DMS153 treated with DMSO at 0.1 percent for 48 hours (cell line): ENCODE measurements around the gene ACIN1.

ENCODE experiments used
- DNase-seq: peaks from one replicate; lab custom pipeline; 2025; ENCODE audit not compliant: unreplicated experiment; lab: John Stamatoyannopoulos, UW

Gene ACIN1

GRCh38 chr14:23086565-23086964 lies 8.4 kb downstream of the ACIN1 start:
- no peak for DNase-seq

DNA sequence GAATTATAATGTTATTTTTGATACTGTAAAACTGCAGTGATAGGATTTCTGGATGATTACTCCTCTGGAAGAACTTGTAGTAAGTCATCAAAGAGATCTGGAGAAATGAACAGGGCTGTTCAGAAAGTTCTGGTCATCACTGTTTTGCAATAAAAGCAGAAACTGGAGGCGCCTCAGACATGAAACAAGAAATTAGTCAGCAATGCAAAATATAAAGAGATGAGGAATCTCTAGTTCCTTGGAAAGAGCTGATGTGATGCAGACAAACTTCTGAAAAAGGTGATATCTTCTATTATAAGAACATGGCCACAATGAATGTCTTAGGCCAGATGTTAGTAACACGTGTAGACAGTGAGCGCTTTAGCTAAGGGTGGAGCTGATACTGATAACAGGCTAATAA lies 9.5 kb downstream of the ACIN1 start:
- no peak for DNase-seq

- no peak for DNase-seq
Measured at GRCh38 chr14:23080474-23080873, 14.5 kb downstream of the ACIN1 start.

GRCh38 chr14:23079716-23080115 lies 15.2 kb downstream of the ACIN1 start:
- DNase-seq, result no peak

GRCh38 chr14:23078692-23079116 lies 16.2 kb downstream of the ACIN1 start:
- no peak for DNase-seq

DNA sequence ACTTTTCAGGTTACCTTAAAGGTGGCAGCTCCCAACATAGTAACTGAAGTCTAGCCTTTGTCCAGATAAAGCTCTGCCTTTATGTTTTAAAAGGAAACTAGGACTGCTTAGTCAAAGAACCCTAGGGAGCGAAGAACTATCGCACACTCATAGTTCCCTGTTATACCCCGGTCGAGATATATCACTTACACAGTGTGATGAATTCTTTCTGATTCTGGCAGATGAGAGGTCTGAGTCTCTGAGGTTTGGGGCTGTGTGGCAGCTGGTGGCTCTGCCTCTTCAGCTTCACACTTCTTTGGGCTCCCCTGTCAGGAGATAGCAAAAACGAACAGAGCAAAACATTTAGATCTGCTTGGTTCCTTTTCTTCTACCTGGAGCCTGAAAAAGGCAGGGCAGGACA lies 17.0 kb downstream of the ACIN1 start:
- DNase-seq, result no peak

DNA sequence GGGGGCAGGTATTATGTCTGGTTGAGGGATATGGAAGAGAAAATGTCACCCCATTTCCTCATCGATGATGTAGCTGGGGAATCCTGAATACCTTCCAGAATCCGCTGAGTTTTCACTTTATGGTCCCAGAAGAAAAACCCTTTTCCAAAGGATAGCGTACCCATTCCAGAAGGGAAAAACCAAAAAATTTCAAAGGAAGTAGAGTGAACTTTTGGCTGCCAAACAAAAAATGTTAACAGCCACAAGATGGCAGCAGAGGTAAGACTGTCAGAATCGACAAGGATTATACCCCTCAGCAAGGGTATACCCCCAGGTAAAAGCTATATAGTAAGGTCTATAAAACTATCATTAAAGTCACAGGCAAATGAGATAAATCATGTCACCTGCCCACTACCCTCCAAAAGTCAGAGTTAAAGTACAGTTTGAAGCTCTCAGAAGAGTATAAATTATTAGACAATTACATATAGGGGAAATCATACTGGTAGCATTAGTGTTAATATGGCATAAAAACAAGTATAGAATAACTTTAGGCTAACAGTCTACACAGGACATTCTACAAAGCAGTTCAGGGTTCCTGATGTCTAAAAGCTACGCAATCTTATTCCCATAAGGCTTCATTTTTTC lies 18.0 kb downstream of the ACIN1 start:
- DNase-seq, result no peak

DNA sequence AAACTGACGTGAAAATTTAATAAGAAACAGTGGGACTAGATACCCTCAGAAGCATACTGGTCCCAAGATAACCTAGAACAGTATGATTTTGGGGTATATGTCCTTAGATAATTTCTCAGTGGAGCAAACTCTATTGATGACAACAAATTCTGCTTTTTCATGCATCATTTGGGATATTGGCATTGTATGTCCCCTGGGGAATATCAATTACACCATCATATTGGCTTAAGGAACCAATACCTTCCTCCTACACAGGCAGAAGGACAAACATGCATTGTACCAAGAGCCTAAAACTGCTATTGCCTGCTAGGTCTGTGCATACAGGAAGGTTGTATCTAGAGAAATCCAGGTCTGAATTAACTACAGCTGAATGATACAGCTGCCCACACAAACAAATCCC lies 20.0 kb downstream of the ACIN1 start:
- DNase-seq, result no peak

DNA sequence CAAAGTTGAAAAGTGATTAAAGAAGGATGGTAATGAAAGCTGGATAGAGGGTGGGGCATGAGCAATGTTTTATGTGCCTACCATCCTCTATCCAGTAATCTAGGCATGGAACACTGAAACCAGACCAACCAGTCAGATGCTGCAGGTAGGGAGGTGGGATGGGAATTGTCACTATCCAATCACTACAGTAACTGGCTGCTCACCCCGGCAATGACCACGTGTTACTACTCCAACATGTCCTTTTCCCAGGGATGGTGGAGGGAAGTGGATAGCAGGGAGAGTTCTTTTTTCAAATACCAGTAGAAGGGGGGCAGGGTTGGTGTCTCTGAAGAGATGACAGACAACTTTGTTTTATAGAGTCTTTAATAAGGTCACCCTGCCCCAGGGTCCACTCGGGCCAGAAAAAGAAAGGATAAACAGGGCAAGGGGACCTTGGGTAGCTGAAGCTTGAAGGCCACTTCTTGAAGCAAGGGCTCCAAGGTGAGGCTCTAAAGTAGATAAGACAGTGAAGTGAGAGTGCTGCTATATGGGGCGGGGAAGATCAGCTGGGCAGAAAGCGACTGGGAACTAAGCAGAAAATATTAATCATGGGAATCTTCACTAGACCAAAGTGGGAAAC lies 22.9 kb downstream of the ACIN1 start:
- no peak for DNase-seq

- no peak for DNase-seq
Measured at GRCh38 chr14:23071244-23071920, 23.6 kb downstream of the ACIN1 start.

DNA sequence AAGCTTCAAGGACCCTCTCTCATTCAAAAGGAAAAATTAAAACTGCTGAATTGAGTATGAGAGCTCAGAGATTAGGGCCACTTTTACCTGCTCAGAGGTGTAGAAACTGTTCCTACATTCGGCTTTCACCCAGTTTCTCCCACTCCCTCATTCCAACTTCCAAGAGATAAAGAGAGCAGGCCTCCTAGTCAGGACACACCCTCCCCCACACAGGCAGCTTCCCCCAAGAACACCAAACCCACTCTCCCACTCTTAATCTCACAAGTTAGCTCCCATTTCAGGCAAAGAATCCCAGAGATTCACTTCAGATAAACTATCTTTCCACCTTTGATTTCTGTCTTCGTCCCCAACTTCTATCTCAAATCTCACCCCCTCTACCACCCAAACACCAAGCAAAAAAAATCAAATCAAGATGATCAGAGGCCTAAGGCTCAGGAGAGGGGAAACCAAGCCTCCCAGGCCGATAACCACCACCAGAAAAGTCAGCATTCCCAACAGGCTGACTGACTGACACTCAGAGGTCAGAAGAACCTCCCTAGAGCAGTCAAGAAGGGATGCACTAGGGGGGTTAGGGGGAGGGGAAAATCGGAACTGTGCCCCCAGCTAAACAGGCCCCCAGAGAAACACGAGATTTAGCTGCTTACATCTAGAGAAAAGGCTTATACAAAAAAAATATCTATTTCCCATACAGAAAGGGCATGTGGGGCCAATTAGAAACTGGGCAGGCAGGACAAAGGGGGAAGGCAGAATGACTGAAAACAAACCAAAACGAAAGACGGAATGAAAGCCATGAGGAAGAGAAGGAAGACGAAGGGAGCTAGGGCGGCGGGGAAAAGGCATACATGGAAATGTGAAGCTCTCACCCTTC lies 24.4 kb downstream of the ACIN1 start:
- DNase-seq, result no peak

- DNase-seq, result no peak
Measured at GRCh38 chr14:23069413-23069806, 25.5 kb downstream of the ACIN1 start.

DNA sequence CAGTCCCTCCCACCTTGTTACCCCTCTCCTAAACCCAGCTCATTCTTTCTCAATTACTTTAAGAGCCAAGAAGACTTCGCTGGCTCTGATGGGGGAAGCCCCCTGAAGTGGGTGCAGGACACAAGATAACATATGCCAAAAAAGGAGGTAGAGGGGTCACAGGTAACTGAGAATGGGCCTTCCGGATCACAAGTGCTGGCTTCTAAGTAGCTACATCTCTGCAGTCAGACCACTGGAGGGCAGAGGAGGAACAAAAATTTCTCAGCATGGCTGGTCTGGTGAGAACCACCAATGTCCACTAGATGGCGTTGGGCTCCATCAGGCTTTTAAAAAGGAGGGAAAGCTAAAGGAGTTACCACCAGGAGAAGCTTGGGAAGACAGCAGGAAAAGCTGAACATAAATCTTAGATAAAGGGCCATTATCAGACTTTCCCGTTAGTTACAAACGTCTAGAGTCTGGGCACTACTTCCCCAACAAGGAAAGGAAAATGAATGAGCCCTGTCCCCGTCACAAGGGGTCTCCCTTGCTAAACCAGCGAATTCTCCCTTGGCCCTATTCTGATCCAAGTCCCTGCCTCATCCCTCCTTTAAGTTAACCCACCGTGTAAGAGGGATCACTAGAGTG lies 26.0 kb downstream of the ACIN1 start:
- DNase-seq, result no peak

- DNase-seq, result no peak
Measured at GRCh38 chr14:23067847-23068788, 26.8 kb downstream of the ACIN1 start.

- no peak for DNase-seq
Measured at GRCh38 chr14:23066855-23067744, 27.8 kb downstream of the ACIN1 start.

- DNase-seq, result no peak
Measured at GRCh38 chr14:23066368-23066767, 28.6 kb downstream of the ACIN1 start.

DNA sequence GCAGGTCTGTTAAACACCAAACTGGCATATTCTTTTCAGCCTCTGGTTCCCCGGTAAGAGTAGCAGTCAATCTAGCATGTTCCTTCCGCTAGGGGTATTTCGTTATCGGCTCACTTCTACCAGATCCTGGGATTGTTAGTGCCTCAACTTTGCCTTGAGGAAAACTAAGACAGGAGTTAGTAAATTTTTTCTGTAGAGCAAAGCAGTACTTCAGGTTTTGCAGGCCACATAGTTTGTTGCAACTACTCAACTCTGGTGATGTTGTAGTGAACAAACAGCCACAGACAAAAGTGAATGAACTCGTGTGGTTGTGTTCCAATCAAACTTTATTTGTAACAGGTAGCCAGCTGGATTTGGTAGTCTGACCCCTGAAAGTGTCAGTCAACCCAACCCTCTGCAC lies 31.3 kb downstream of the ACIN1 start:
- DNase-seq, result no peak

- DNase-seq, result no peak
Measured at GRCh38 chr14:23062002-23062401, 32.9 kb downstream of the ACIN1 start.
